Memory B cell (primary cell): Measurements from ENCODE around the gene FGF14.

Source experiments
- ATAC-seq: fragments of 150-1000 bp; cut with Tn5 transposase; 2 replicates; pipeline ENCODE4 v1.10.0; 2021; ENCODE audit warnings: low read depth, mild to moderate bottlenecking, moderate library complexity
- DNase-seq, 2 donors: peaks; one replicate each; pipeline ENCODE4 v3.0.0; 2022; ENCODE audit warnings: low spot score in 2 of 2
- H3K27ac Mint-ChIP-seq: one replicate; pipeline ENCODE4 v1.8.0; 2022; ENCODE audit warnings: mild to moderate bottlenecking, moderate library complexity, mixed read lengths
- H3K27me3 Mint-ChIP-seq: one replicate; pipeline ENCODE4 v1.8.0; 2022; ENCODE audit warnings: mixed read lengths
- H3K36me3 Mint-ChIP-seq: one replicate; pipeline ENCODE4 v1.8.0; 2022; ENCODE audit warnings: mild to moderate bottlenecking, mixed read lengths
- H3K4me1 Mint-ChIP-seq: one replicate; pipeline ENCODE4 v1.8.0; 2022; ENCODE audit warnings: mixed read lengths
- H3K4me3 Mint-ChIP-seq: one replicate; pipeline ENCODE4 v1.8.0; 2022; ENCODE audit warnings: mild to moderate bottlenecking, moderate library complexity, mixed read lengths
- H3K9me3 Mint-ChIP-seq: one replicate; pipeline ENCODE4 v1.8.0; 2022; ENCODE audit warnings: mixed read lengths

The FGF14 gene

DNA sequence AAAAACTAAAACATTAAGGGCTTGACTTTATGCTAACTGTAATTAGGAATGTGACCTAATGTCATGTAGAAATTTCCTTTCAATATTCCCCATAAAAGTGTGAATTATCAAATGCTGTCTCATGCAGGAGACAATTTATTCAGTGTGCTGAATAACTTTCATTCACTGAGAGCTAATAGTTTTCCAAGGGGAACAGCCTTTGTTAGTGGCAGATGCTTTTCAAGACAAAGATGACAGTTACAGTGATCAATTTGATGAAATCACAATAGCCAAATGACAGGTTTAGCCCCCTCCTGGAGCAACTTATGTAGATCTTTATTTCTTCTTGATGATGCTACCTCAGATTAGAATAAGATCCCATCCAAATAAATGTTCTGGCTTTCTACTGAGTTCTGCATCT lies 673.8 kb downstream of the FGF14 start:
- ATAC-seq (no peak), DNase-seq (no peak)
- H3K27me3 Mint-ChIP-seq = no peaks in the 10 kb centered on the region
- H3K4me3 Mint-ChIP-seq = no peak overlapping the region
- H3K36me3 Mint-ChIP-seq = no peaks in the 10 kb centered on the region
- no peaks in the 10 kb centered on the region for H3K9me3 Mint-ChIP-seq
- H3K27ac Mint-ChIP-seq = no peak overlapping the region
- no peaks in the 10 kb centered on the region for H3K4me1 Mint-ChIP-seq

DNA sequence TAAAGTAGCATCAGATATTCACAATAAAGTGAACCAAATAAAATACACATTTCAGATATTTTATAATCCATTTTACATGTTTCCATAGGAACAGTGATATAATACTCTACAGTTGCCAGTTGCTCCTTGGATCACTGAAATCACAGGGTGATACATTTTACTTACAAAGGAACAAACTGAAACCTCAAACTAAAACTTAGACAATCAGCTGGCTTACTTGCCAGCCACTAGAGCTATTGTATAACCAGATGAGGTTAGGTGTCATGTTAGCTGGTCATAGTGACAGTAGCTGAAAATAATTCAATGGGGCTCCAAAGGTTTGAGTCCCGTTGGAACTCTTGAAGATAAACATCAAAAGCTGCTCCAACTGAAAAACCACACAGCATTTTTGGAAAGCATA lies 674.7 kb downstream of the FGF14 start:
- DNase-seq (no peak), ATAC-seq (no peak)
- Mint-ChIP-seq H3K9me3 (no peaks in the 10 kb centered on the region), H3K4me3 (no peak overlapping the region), H3K27me3 (no peaks in the 10 kb centered on the region), H3K27ac (no peak overlapping the region), H3K36me3 (no peaks in the 10 kb centered on the region), H3K4me1 (no peaks in the 10 kb centered on the region)

DNA sequence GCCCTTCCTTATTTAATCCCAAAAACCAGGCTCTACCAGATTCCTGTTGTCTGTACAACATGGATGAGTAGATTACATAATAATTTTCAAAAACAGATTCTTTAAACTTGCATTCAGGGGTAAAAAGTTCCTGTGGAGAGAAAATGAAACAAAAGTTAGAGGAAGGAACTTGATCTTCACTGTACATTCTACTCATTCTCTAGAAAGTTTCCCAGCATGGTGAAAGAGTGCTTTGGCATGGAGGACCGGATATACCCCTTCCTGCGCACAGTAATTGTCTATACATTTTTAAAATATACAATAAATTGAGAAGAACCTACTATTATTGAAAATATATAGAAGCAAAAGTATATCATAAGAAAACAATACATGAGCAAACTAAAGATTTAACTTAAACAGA lies 675.2 kb downstream of the FGF14 start:
- Mint-ChIP-seq H3K9me3 (no peaks in the 10 kb centered on the region), H3K36me3 (no peaks in the 10 kb centered on the region), H3K27ac (no peak overlapping the region), H3K4me1 (no peaks in the 10 kb centered on the region), H3K4me3 (no peak overlapping the region), H3K27me3 (no peaks in the 10 kb centered on the region)
- no peak for DNase-seq
- ATAC-seq = no peak

DNA sequence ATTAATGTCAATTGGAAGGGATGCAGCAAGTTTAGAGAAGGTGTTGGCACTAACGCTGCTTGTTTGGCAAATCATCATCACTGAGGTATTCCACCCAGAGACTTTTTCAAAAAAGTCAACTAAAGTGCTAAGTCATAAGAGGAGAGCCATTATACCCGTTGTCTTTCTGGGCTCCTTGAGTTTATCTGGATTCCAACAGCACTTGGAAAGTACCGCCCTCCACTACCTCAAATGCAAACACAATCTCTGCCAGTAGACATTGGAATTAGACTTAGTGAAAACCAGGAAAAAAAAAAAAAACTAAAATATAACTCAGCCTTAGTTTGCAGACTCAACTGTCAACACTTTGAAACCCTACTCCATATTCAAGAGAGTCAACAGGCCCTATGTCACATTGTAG lies 683.4 kb downstream of the FGF14 start:
- Mint-ChIP-seq H3K27me3 (no peaks in the 10 kb centered on the region), H3K4me3 (no peak overlapping the region), H3K27ac (no peak overlapping the region), H3K36me3 (no peaks in the 10 kb centered on the region), H3K9me3 (no peaks in the 10 kb centered on the region), H3K4me1 (no peaks in the 10 kb centered on the region)
- no peak for DNase-seq
- ATAC-seq = no peak

DNA sequence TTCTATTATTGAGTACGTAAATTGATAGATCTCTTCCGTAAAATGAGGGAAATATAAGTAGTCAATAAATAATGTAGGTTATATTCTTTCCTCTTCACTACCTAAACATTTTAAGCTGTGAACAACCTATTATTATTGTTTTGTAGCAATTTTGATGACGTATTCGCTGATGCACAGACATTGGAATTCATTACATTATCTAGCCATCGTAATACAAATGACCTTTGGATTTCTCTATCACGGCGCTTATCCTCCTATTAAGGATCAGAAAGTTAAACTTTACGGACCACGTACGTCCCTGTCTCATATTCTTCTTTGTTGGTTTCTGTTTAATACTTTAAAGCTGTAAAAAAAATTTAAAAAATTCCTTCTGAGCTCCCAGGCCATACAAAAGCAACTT lies 684.5 kb downstream of the FGF14 start:
- Mint-ChIP-seq H3K9me3 (no peaks in the 10 kb centered on the region), H3K4me3 (no peak overlapping the region), H3K4me1 (no peaks in the 10 kb centered on the region), H3K27me3 (no peaks in the 10 kb centered on the region), H3K36me3 (no peaks in the 10 kb centered on the region), H3K27ac (no peak overlapping the region)
- ATAC-seq (no peak), DNase-seq (no peak)

DNA sequence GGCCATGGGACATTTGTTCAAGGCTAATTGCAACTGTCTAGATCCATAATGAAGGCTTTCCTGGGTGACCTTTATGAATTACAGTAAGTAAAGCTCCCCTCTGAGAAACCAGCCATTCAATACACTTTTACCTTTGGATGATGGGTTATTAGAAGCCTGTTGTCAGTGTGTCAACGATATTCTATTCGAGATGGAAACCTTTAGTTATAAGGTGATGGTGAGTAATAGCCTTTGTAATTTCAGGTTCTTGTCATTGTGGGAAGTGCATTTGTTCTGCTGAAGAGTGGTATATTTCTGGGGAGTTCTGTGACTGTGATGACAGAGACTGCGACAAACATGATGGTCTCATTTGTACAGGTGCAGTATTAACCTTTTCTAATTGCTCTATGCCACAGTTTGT lies 687.7 kb downstream of the FGF14 start:
- no peaks in the 10 kb centered on the region for H3K36me3 Mint-ChIP-seq
- DNase-seq (no peak), ATAC-seq (no peak)
- no peak overlapping the region for H3K4me3 Mint-ChIP-seq
- H3K27ac Mint-ChIP-seq = no peak overlapping the region
- no peaks in the 10 kb centered on the region for H3K27me3 Mint-ChIP-seq
- no peaks in the 10 kb centered on the region for H3K9me3 Mint-ChIP-seq
- no peaks in the 10 kb centered on the region for H3K4me1 Mint-ChIP-seq

DNA sequence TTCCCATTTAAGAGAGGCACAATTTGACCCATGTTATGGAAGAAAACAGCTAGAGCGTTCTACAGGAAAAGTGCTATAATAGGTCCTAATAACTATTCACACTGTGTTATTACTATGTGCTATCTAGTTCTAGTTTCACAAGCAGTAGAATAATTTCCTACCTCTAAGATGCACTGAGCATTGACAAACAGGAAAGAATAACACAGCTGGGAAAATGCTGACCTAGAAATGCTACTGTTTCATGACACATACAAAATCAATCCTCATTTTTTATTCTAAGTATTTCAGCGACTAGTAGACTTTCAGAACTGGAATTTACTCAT lies 689.9 kb downstream of the FGF14 start:
- ATAC-seq = no peak
- no peaks in the 10 kb centered on the region for H3K9me3 Mint-ChIP-seq

DNA sequence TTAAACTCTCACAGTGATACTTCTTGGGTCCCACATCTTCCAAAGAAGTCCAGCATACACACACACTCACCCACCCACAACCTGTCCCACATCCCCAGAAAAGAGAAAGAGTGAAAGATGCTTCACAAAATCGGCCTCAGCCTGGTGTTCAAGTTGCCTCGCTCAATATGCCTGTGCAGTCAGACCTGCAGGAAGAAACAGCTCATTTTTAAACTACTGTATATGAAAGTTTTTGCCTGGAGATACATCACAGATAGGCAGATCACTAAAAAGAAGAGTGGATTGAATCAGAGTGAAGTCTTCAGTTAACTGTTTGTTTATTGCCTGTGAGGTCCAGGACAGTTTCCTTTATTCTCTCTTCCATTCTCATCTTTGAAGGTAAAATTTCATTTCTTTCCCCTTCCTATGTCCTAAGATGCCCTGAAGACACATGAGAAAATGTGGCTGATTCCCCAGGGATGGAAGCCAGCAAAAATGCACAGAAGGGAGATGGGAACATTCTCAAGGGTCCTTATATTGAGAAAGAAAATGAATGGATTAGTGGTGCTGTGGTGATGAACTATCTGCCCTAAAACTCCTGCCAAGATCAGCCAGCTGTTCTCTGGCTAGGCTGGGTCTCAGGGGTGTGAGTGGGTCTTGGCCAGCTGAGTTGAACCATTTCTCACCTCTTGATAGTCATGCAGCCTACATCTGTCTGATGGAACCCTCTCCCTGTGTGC lies 690.4 kb downstream of the FGF14 start:
- Mint-ChIP-seq H3K4me3 (no peak overlapping the region), H3K4me1 (peaks cover 5% of the 10 kb centered on the region), H3K36me3 (no peaks in the 10 kb centered on the region), H3K27ac (no peak overlapping the region), H3K27me3 (peaks cover 5% of the 10 kb centered on the region), H3K9me3 (no peaks in the 10 kb centered on the region)
- DNase-seq (no peak), ATAC-seq (no peak)

More for the DNA sequence above, 689.9 kb downstream of the FGF14 start:
- H3K4me1 Mint-ChIP-seq = peaks cover 3% of the 10 kb centered on the region
- no peak overlapping the region for H3K27ac Mint-ChIP-seq
- no peak overlapping the region for H3K4me3 Mint-ChIP-seq
- peaks cover 3% of the 10 kb centered on the region for H3K27me3 Mint-ChIP-seq
- no peaks in the 10 kb centered on the region for H3K36me3 Mint-ChIP-seq
- no peak for DNase-seq

DNA sequence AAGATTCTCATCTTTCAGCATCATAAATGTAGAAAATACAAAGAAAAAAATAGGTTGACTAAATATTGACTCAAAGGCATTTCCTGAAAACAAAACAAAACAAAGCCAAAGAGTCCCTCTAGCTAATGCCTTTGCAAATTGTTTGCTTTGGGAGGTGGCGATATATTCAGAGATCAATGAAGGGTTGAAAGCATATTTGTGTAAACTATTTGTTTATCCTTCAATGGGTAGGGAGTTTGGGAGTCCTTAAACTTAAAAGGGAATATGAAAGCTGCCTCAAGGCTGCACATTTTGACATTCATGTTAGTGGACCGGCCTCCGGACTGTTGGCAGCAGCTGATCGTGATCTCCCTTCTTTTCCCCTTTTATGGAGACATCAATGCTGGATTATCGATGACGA lies 691.9 kb downstream of the FGF14 start:
- H3K36me3 Mint-ChIP-seq = no peaks in the 10 kb centered on the region
- peaks cover 5% of the 10 kb centered on the region for H3K27me3 Mint-ChIP-seq
- H3K4me3 Mint-ChIP-seq = no peak overlapping the region
- no peak for DNase-seq
- H3K27ac Mint-ChIP-seq = no peak overlapping the region
- H3K4me1 Mint-ChIP-seq = peaks cover 5% of the 10 kb centered on the region
- no peaks in the 10 kb centered on the region for H3K9me3 Mint-ChIP-seq
- ATAC-seq = no peak

DNA sequence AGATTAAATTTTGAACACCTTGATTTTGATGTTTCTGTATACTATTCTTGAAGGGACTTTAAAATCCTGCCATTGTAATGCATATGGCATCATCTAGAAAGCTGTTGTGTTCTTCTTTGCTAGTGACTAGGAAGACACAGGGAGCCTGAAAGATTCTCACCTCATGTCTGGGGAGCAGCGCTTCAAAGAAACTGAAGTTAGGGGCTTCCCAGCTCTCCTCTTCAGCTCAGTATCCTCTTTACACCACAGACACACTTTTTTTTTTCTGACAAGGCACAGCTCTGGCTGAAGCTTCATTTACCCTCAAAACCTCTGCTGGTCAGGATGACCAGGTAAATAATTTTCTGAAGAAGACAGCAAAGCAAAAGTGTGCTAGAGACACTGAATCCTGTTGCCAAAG lies 693.7 kb downstream of the FGF14 start:
- DNase-seq (no peak), ATAC-seq (no peak)
- Mint-ChIP-seq H3K27ac (no peak overlapping the region), H3K27me3 (peaks cover 10% of the 10 kb centered on the region), H3K36me3 (no peaks in the 10 kb centered on the region), H3K4me3 (no peak overlapping the region), H3K9me3 (no peaks in the 10 kb centered on the region), H3K4me1 (peaks cover 5% of the 10 kb centered on the region)

DNA sequence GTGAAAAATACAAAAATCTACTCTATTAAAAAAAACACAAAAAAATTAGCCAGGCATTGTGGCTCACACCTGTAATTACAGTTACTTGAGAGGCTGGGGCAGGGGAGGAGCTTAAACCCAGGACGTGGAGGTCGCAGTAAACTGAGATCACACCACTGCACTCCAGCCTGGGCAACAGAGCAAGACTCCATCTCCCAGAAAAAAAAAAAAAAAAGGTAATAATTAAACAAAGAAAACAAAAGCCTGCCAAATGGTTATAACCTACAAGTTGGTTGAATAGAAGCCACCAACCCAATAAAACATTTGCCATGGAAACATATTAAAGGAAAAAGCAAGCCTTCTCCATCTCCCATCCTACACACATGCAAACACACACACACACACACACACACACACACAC lies 694.2 kb downstream of the FGF14 start:
- no peak for ATAC-seq
- H3K27me3 Mint-ChIP-seq = peaks cover 11% of the 10 kb centered on the region
- no peaks in the 10 kb centered on the region for H3K9me3 Mint-ChIP-seq
- no peak overlapping the region for H3K4me3 Mint-ChIP-seq
- H3K4me1 Mint-ChIP-seq = peaks cover 5% of the 10 kb centered on the region
- no peak overlapping the region for H3K27ac Mint-ChIP-seq
- no peaks in the 10 kb centered on the region for H3K36me3 Mint-ChIP-seq
- DNase-seq = no peak

DNA sequence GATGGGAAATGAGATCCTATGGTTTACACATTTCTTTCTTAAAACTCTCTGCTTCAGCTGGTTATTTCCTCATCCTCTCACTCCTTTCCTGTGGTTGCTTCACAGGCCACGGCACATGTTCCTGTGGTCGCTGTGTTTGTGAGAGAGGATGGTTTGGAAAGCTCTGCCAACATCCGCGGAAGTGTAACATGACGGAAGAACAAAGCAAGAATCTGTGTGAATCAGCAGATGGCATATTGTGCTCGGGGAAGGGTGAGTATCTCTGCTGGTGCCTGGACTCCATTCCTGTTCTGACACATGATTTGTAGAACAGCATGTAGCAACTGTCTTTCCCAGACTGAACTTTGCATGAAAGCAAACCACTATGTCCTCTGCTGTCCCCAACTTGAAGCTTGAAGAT lies 695.2 kb downstream of the FGF14 start:
- Mint-ChIP-seq H3K4me3 (no peak overlapping the region), H3K27ac (no peak overlapping the region), H3K9me3 (no peaks in the 10 kb centered on the region), H3K4me1 (peaks cover 5% of the 10 kb centered on the region), H3K36me3 (no peaks in the 10 kb centered on the region), H3K27me3 (peaks cover 11% of the 10 kb centered on the region)
- DNase-seq = no peak
- ATAC-seq = no peak

DNA sequence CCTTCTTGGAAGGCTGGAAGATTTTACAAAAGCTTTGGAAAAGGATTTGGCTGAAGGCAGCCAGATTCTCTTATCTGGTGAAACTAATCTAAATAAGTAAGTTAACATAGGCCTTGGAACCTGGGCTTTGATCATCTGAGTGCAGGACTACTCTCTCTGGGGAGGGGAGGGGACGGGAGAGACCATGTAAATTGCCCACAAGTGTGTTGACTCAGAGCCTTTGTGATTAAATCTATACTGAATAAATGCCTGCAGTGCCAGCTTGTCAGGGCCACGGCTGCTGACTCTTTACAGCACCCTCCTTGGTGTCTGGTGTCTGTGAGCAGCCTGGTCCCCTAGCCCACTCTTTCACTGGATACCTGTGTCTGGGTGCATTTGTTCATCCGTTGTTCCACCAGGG lies 698.0 kb downstream of the FGF14 start:
- no peak overlapping the region for H3K27ac Mint-ChIP-seq
- ATAC-seq = no peak

DNA sequence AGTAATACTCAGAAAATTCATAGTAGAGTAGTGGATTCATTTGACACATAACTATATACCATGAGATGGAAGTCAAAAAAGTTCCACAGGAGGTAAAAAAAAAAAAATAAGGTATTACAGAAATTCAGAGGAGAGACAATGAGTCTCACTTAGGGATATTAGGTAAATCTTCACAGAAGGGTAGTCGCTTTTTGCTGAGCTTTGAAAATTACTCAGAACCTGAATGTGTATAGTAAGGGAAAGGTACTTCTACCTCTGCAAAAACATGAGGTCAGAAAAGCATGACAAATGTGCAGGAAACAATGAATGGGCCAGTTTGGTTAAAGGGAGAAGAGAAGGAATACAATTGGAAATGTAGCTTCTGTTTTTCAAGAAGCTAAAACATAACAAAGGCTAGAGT lies 698.8 kb downstream of the FGF14 start:
- no peak overlapping the region for H3K4me3 Mint-ChIP-seq
- no peak for ATAC-seq
- H3K36me3 Mint-ChIP-seq = no peaks in the 10 kb centered on the region

More for the DNA sequence above, 698.0 kb downstream of the FGF14 start:
- Mint-ChIP-seq H3K27me3 (peaks cover 10% of the 10 kb centered on the region), H3K9me3 (peaks cover 4% of the 10 kb centered on the region), H3K36me3 (no peaks in the 10 kb centered on the region), H3K4me3 (no peak overlapping the region), H3K4me1 (peaks cover 5% of the 10 kb centered on the region)
- no peak for DNase-seq

DNA sequence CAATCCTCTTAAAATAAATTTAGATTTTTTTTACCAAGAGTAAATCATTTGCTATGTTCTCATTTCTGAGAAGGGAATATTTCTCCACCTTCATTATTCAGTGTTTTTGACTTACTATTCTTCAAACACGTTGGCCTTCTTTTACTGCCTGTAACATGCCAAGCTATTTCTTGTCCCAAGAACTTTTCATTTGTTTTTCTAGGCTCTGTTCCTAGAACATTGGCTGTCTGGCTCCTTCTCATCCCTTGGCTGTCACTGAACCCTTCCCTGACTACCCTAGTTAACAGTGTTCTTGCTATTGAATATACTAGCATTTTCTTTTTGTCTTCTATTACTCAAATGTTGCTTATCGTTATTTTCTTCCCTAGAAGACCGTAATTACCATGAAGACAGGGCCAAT lies 701.2 kb downstream of the FGF14 start:
- H3K4me3 Mint-ChIP-seq = no peak overlapping the region

More for the DNA sequence above, 698.8 kb downstream of the FGF14 start:
- H3K27me3 Mint-ChIP-seq = peaks cover 9% of the 10 kb centered on the region
- peaks cover 5% of the 10 kb centered on the region for H3K4me1 Mint-ChIP-seq
- peaks cover 4% of the 10 kb centered on the region for H3K9me3 Mint-ChIP-seq
- H3K27ac Mint-ChIP-seq = no peak overlapping the region
- no peak for DNase-seq

More for the DNA sequence above, 701.2 kb downstream of the FGF14 start:
- peaks cover 6% of the 10 kb centered on the region for H3K27me3 Mint-ChIP-seq
- H3K27ac Mint-ChIP-seq = no peak overlapping the region
- H3K4me1 Mint-ChIP-seq = no peaks in the 10 kb centered on the region
- peaks cover 4% of the 10 kb centered on the region for H3K9me3 Mint-ChIP-seq
- ATAC-seq (no peak), DNase-seq (no peak)
- no peaks in the 10 kb centered on the region for H3K36me3 Mint-ChIP-seq
